Measurements from ENCODE around the gene KIAA1671. TPM values are rescaled to one million over a fixed set of nuclear protein-coding genes. Genes with fewer than 3 reads are reported as not detected.

Gene KIAA1671
- total and polyA plus RNA-seq, 9 of the 15 experiments (the other 6 are each of a cell fraction or from before 2014, with no cell fraction given): under 0.01 to 0.11 (median 0.02) TPM; not detected in 5

DNA sequence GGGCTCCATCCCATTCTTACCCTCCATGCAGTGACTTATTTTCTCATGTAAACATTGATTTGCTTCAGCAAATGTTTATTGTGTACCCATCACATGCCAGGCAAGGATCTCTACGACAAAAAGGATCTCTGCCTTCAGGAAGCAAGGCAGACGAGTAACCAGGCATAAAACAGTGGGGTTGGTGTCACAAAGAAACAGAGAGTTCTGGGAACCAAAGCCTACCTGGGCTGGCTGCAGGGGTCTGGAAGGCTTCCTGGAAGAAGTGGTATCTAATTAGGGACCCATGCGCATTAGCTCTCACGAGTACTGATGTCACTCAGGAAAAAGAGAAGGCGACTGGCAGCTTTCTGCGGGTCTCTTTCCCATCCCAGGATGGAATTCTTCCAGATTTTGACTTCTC, 44.5 kb downstream of the KIAA1671 start:
- Histone ChIP-seq H3K4me1 (replicated peaks in 1 of 2; ENCODE audit: control insufficient read depth in 2 of 2, insufficient read depth in 2 of 2, low read length in 2 of 2) (0 out of 5 replicates have a peak, but pooled peaks cover 0 to 2% of the 10 kb centered on the region in 2 experiments), H3K27me3 (ENCODE audit: control insufficient read depth in 2 of 2, insufficient read depth in 2 of 2, low read length in 2 of 2) (peaks cover 5 to 19% of the 10 kb centered on the region in 2 experiments; a peak in 2 of 5 replicates), H3K79me2 (ENCODE audit: control insufficient read depth, insufficient read depth, low read length) (no peaks in the 10 kb centered on the region), H3K36me3 (ENCODE audit: control insufficient read depth, insufficient read depth, low read length) (no peaks in the 10 kb centered on the region), H3K9ac (ENCODE audit: insufficient read depth in 1 of 2, low read depth in 2 of 2, low read length in 2 of 2) (no peak overlapping the region), H4K20me1 (replicated peaks; ENCODE audit: control insufficient read depth, insufficient read depth, low read length) (no peaks in the 10 kb centered on the region), H3K9me1 (ENCODE audit: control insufficient read depth, insufficient read depth, low read length) (no peaks in the 10 kb centered on the region), H2AFZ (ENCODE audit: low read depth, low read length) (no peak overlapping the region), H3K9me3 (replicated peaks; ENCODE audit: control insufficient read depth, insufficient read depth, low read depth, low read length) (no peaks in the 10 kb centered on the region), H3K4me3 (no peak overlapping the region), H3K4me2 (ENCODE audit: insufficient read depth, low read length) (no peak overlapping the region), H3K27ac (ENCODE audit: extremely low read depth, low read depth, low read length) (no peak overlapping the region)
- intact Hi-C loops (cut with micrococcal nuclease) (no loop called here), in situ Hi-C loops (cut with MboI) (no loop called here)
- no peak for ATAC-seq
- no peak for DNase-seq (ENCODE audit: extremely low read depth in 1 of 4, low spot score in 3 of 4)
- BruUV-seq (replicated peaks): no TSS peak
- no peak for TF ChIP-seq TEAD2 (tag; IDR thresholded peaks at IDR 0.05)
- TF ChIP-seq ZNF778 (CRISPR knock-in tag; IDR thresholded peaks at IDR 0.05): no peak
- TF ChIP-seq POLR3G (IDR thresholded peaks at IDR 0.05; ENCODE audit: extremely low read depth, insufficient read length, insufficient replicate concordance): no peak
- TF ChIP-seq DNMT1 (IDR thresholded peaks at IDR 0.05): no peak
- TF ChIP-seq, protein P1, sequence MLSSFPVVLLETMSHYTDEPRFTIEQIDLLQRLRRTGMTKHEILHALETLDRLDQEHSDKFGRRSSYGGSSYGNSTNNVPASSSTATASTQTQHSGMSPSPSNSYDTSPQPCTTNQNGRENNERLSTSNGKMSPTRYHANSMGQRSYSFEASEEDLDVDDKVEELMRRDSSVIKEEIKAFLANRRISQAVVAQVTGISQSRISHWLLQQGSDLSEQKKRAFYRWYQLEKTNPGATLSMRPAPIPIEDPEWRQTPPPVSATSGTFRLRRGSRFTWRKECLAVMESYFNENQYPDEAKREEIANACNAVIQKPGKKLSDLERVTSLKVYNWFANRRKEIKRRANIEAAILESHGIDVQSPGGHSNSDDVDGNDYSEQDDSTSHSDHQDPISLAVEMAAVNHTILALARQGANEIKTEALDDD (IDR thresholded peaks at IDR 0.05): no peak
- TF ChIP-seq HMG20B (CRISPR knock-in tag; IDR thresholded peaks at IDR 0.05): no peak
- no peak for TF ChIP-seq CHCHD3 (CRISPR knock-in tag; IDR thresholded peaks at IDR 0.05)
- TF ChIP-seq RBM14 (IDR thresholded peaks at IDR 0.05; ENCODE audit: borderline replicate concordance, insufficient read depth, low read depth, low read length): no peak
- TF ChIP-seq ZNF717 (CRISPR knock-in tag; IDR thresholded peaks at IDR 0.05): no peak
- TF ChIP-seq SNRNP70 (optimal IDR thresholded peaks at IDR 0.05; ENCODE audit: low read depth, low read length): no peak
- no peak for TF ChIP-seq ZNF316 (IDR thresholded peaks at IDR 0.05)
- TF ChIP-seq SIRT6 (IDR thresholded peaks at IDR 0.05; ENCODE audit: low read depth, low read length): no peak
- TF ChIP-seq DACH1 (IDR thresholded peaks at IDR 0.05; ENCODE audit: partially characterized antibody): no peak
- TF ChIP-seq, protein P2, sequence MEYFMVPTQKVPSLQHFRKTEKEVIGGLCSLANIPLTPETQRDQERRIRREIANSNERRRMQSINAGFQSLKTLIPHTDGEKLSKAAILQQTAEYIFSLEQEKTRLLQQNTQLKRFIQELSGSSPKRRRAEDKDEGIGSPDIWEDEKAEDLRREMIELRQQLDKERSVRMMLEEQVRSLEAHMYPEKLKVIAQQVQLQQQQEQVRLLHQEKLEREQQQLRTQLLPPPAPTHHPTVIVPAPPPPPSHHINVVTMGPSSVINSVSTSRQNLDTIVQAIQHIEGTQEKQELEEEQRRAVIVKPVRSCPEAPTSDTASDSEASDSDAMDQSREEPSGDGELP (CRISPR knock-in tag; IDR thresholded peaks at IDR 0.05; ENCODE audit: borderline replicate concordance): no peak
- TF ChIP-seq, protein P3, sequence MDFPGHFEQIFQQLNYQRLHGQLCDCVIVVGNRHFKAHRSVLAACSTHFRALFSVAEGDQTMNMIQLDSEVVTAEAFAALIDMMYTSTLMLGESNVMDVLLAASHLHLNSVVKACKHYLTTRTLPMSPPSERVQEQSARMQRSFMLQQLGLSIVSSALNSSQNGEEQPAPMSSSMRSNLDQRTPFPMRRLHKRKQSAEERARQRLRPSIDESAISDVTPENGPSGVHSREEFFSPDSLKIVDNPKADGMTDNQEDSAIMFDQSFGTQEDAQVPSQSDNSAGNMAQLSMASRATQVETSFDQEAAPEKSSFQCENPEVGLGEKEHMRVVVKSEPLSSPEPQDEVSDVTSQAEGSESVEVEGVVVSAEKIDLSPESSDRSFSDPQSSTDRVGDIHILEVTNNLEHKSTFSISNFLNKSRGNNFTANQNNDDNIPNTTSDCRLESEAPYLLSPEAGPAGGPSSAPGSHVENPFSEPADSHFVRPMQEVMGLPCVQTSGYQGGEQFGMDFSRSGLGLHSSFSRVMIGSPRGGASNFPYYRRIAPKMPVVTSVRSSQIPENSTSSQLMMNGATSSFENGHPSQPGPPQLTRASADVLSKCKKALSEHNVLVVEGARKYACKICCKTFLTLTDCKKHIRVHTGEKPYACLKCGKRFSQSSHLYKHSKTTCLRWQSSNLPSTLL (IDR thresholded peaks at IDR 0.05): no peak
- TF ChIP-seq, protein P4, sequence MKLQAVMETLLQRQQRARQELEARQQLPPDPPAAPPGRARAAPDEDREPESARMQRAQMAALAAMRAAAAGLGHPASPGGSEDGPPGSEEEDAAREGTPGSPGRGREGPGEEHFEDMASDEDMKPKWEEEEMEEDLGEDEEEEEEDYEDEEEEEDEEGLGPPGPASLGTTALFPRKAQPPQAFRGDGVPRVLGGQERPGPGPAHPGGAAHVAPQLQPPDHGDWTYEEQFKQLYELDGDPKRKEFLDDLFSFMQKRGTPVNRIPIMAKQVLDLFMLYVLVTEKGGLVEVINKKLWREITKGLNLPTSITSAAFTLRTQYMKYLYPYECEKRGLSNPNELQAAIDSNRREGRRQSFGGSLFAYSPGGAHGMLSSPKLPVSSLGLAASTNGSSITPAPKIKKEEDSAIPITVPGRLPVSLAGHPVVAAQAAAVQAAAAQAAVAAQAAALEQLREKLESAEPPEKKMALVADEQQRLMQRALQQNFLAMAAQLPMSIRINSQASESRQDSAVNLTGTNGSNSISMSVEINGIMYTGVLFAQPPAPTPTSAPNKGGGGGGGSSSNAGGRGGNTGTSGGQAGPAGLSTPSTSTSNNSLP (IDR thresholded peaks at IDR 0.05; ENCODE audit: borderline replicate concordance, low read depth, low read length): no peak
- TF ChIP-seq PYGO2 (tag; IDR thresholded peaks at IDR 0.05): no peak
- FAIRE-seq: no peak
- CTCF ChIA-PET (ENCODE audit: low intra/inter-chr PET ratio): no interaction called here
- 12% methylated on average over 6 of the region's 6 CpGs for WGBS (ENCODE audit: insufficient coverage, low coverage, missing lambda C conversion rate)
- POLR2A ChIA-PET: no interaction called here
